ENCODE results near the gene CRELD2. TPM values are rescaled to one million over a fixed set of nuclear protein-coding genes. Genes with fewer than 3 reads are reported as not detected.
A peak's percentile ranks its signal among the peaks of the same experiment; 100 is the strongest.

Gene CRELD2
- total and polyA plus RNA-seq, 2 of the 13 experiments (the other 11 are each of a cell fraction or from before 2014, with no cell fraction given) = 17.2 to 44.7 TPM

- TF ChIP-seq ELF1 (CRISPR knock-in tag; IDR thresholded peaks at IDR 0.05) (no peak), TERF1 (CRISPR knock-in tag; IDR thresholded peaks at IDR 0.05) (no peak), CHD4 (IDR thresholded peaks at IDR 0.05; ENCODE audit: borderline replicate concordance, low read length) (peak; percentile 57; the same call in 1 of the 2 replicates), TARDBP (CRISPR knock-in tag; IDR thresholded peaks at IDR 0.05) (peak; percentile 45; the same call in 1 of the 2 replicates), ZNF101 (CRISPR knock-in tag; IDR thresholded peaks at IDR 0.05; ENCODE audit: borderline replicate concordance, low read depth) (no peak), PATZ1 (CRISPR knock-in tag; IDR thresholded peaks at IDR 0.05) (no peak), ATF7 (IDR thresholded peaks at IDR 0.05) (0 out of 2 replicates have a peak, but pooled peaks have one; percentile 1), ATF7 (CRISPR knock-in tag; IDR thresholded peaks at IDR 0.05) (no peak), ZNF225 (CRISPR knock-in tag; IDR thresholded peaks at IDR 0.05) (no peak), ZNF292 (CRISPR knock-in tag; IDR thresholded peaks at IDR 0.05; ENCODE audit: borderline replicate concordance, low read depth) (no peak)
Observed at GRCh38 chr22:49973018-49973961, 54.9 kb downstream of the CRELD2 start (continued).

Data from HepG2 (cell line).